Measurements from ENCODE around the gene MOCS3.

MOCS3 gene

GRCh38 chr20:51012357-51012756 is 53.7 kb downstream of the MOCS3 start:
- DNase-seq (ENCODE audit: low spot score) = no peak
